ENCODE data around the gene RNF114.

GRCh38 chr20:49942303-49942702, 6.1 kb downstream of the RNF114 start:
- TF ChIP-seq CTCF (IDR thresholded peaks at IDR 0.05 in 2 of 3, conservative IDR thresholded peaks at IDR 0.05 in 1 of 3; ENCODE audit: control insufficient read depth in 2 of 3, extremely low read depth in 1 of 3, insufficient read depth in 1 of 3, low read depth in 3 of 3, low read length in 3 of 3) (no peak), POLR2AphosphoS5 (IDR thresholded peaks at IDR 0.05; ENCODE audit: low read length) (no peak), E2F8 (IDR thresholded peaks at IDR 0.05; ENCODE audit: low read depth, partially characterized antibody) (no peak)

Measured in GM12878 (cell line).